OCI-LY3 (cell line): ENCODE data around the gene TTLL11.

ENCODE experiments used
- EZH2phosphoT487 ChIP-seq: fragments of 200-600 bp; shearing (Covaris generic); IDR thresholded peaks from 2 replicates; pipeline ENCODE4 v1.6.1; 2018; ENCODE audit warnings: antibody characterized with exemption, mixed run types, low read depth
- TF ChIP-seq, protein P1 (sequence below): fragments of 200-600, 300-600 bp; sonication (generic); IDR thresholded peaks from 2 replicates; pipeline ENCODE4 v1.5.1; 2014; ENCODE audit warnings: antibody characterized with exemption, low read length, low read depth

DNA sequence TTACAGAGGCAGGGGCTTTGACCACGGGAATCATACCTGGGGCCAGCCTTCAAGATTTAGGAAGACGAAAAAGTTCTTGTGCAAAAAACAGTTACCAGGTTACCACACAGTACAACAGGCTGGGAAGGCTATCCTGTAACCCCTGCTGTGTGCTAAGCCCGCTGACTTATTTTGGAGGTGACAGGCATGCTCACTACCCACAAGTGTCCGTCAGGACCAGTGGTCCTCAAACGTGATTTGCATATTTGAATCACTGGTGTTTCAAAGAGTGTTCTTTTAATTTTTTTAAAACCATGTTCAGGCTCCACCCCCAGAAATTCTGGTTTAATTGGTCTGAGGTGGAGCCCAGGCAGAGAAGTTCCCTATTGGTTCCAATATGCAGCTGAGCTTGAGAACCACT is 146.6 kb downstream of the TTLL11 start:
- TF ChIP-seq, protein P1, sequence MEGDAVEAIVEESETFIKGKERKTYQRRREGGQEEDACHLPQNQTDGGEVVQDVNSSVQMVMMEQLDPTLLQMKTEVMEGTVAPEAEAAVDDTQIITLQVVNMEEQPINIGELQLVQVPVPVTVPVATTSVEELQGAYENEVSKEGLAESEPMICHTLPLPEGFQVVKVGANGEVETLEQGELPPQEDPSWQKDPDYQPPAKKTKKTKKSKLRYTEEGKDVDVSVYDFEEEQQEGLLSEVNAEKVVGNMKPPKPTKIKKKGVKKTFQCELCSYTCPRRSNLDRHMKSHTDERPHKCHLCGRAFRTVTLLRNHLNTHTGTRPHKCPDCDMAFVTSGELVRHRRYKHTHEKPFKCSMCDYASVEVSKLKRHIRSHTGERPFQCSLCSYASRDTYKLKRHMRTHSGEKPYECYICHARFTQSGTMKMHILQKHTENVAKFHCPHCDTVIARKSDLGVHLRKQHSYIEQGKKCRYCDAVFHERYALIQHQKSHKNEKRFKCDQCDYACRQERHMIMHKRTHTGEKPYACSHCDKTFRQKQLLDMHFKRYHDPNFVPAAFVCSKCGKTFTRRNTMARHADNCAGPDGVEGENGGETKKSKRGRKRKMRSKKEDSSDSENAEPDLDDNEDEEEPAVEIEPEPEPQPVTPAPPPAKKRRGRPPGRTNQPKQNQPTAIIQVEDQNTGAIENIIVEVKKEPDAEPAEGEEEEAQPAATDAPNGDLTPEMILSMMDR, result no peak
- no peak for TF ChIP-seq EZH2phosphoT487
